DMS53 treated with DMSO at 0.1 percent for 48 hours (cell line): ENCODE data around the gene GHSR.
A peak's percentile ranks its signal among the peaks of the same experiment; 100 is the strongest.

Experiments
- DNase-seq: peaks from one replicate; lab custom pipeline; 2025; ENCODE audit not compliant: unreplicated experiment; lab: John Stamatoyannopoulos, UW

GHSR gene

DNA sequence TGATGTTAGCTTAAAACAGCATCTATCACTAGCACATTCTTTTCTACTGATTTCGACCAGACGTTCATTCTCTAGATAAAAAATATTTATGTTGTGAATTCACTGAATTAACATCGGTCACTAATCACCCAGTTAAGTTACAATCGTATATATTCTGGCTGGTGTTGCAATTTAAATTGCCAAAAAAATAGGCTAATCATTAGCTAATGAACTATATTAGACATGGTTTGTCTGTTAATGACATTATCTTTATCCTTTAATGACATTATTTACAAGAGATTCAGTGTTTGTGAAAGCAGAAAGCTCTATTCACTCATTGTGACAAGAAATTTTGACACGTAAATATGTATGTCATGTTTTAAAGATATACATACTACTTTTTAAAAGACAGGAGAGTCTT, 6.7 kb downstream of the GHSR start:
- no peak for DNase-seq

GRCh38 chr3:172438186-172438585, 10.1 kb downstream of the GHSR start:
- DNase-seq: no peak

DNA sequence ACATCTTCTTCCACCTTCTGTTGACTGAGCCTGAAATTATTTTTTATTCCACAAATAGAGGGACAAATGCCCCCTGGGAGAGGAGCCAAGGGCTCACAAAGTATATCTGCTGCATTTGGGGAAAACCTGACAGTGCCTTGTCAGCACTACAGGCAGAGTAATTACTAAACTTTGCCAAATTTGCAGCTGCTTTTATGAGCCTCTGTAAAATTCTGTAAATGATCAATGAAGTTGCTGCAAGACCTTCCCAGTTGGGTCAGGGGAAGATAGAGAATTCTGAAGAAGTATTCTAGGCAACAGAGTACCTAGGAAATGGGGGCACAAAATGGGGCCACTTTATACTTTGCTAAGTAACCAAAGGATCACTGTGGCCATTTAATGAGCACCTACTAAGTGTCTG, 10.5 kb downstream of the GHSR start:
- DNase-seq: no peak

DNA sequence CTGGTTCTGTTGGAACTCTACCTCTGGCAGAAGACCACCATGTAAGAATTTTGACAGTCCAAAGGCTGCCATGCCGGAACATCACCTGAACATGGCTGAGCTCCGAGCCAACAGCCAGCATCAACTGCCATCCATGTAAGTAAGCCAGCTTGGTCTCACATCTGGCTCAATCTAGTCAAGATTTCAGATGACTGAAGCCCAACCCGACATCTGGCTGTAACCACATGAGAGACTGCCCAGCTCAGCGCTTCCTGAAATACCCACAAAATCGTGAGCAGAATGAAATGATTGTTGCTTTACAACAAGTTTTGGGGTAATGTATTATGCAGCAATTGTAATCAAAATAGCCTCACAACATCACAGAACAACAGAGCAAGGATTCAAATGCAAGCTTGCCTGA, 32.9 kb downstream of the GHSR start:
- no peak for DNase-seq

DNA sequence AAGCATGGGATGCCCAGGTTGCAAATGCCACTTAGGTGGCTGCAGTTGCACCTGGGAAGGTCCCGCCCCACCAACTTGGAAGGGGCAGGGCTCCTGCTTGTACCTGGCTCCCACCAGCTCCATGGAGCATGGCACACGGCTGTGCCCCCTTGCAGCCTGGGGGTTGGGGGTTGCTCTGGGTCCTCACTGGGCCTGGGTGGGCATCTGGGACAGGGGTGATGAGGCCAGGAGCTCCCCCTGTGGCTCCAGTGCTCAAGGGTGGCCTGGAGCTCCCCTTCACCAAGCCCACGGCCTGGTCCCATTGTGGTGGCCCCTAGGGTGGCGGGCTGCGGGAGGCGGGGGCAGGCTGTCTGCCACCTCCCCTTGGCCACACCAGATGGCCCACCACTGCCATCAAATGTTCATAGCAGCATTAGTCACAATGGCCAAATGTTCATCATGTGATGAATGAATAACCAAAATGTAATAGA, 36.7 kb downstream of the GHSR start:
- no peak for DNase-seq

- DNase-seq: no peak
Measured at GRCh38 chr3:172410702-172411477, 37.4 kb downstream of the GHSR start.

DNA sequence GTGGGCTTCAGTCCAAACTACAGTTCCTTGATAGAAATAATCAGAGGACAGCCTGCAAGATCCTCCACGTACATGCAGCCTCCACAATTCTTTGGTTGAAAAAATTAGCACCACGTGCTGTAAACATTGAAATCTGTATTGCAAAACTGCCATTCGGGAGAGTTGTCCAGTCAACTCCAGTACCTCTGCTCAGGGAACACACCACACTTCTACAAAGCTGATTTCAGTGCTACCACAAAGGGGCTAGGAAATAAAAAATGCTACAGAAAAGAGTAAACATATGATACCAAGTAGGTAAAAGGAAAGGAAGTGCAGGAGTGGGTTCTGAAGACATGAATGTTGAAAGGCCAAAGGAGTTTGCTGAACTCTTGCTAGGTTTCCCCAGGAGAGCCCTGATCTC, 40.4 kb downstream of the GHSR start:
- no peak for DNase-seq

DNA sequence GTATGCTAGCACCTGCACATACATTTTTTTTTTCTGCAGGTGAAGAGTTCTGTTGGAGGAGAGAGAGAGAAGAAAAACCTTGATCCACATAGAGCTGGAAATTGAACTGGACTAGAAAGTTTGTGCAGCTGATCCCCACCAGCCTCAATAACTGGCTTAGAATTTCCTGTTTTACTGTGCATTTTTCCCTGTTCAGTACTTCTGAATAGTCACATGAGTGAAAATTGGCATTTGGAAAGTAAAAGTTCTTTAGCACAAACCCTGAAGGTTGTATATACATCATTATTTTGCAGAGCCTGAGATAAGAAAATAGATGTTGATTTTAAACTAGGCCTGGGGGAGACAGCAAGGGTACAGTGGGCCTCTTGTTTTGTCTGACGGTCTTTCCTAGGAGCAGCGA, 42.3 kb downstream of the GHSR start:
- DNase-seq: no peak

DNA sequence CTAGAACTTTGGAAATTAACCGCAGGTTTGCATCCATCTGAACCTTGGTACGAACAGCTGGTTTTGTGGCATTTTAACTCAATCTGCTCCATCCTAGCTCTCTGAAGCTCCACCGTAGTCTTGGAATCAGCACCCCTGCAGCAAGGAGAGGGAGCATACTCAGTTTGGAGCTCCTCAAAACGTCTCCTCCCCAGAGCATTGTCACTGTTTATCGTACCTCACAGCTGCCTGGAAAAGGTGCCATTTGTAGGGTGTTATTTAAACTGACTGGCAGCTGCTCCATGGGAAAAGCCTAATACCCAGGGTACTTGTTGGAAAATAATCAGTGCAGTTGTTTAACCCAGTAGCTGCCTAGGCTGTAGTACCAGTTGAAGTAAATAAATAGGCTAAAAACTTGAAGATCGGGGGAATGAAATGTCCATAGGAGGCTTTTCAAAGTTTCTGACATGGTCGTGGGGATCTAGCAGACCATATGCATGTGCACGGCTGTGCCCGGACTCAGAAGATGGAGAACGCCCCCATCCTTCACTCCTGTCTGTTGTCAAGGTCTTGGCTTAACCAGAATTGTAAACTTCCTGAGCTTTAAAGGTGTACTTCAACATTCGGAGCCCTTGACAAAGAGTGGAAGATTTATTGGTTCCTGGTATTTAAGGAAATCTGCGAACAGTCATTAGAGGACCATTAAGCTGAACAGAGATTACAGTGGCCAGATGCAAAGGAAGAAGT, 43.9 kb downstream of the GHSR start:
- no peak for DNase-seq

DNA sequence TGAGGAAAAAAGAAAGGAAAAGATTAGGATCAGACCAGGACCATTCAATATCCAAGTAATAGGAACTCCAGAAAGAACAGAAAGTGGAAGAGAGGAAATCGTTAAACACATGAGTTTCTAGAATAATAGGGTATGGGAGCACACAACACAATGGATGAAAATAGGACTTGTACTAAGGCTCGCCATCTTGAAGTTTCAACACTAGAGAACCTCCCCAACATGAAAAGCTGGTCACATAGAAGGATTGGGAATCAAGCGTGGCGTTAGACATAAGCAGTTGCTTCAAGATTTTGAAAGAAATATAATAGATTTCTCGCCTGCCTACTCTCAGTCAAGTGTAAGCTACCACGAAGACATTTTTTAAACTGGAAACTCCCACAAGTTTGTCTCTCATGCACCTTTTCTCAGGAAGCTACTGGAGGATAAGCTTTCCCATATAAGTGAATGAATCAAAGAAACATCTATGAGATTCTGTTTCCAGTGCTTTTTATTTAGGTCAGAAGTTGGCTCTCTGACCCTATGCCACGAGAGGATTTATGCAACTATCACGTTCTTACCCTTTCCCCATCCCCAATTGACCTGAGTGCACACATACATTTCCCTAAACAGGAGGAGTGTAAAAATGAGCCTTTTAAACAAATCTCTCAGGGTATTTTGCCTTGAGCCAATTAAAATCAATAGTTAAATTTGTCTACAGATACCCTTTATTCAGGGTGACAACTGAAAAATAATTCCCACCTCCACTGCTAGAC, 45.2 kb downstream of the GHSR start:
- DNase-seq: no peak

DNA sequence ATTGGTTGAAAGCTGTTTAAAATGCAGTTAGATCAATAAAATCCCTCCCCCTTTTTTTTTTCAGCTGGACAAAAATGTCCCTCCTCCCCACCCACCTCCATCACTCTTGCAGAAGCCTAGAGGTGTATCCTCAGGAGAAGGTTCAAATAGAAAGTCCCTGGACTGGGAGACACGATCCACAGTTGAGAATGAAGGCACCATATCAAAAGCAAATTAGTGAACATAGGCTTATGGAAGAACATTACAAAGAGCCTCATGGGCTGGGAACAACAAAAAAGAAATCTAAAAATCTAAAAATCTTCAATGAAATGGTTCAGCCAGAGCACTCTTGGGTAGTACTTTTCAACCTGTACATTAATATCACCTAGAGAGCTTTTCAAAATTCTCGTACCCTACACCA, 46.2 kb downstream of the GHSR start:
- DNase-seq: no peak

GRCh38 chr3:172398484-172398883, 49.8 kb downstream of the GHSR start:
- DNase-seq: no peak

DNA sequence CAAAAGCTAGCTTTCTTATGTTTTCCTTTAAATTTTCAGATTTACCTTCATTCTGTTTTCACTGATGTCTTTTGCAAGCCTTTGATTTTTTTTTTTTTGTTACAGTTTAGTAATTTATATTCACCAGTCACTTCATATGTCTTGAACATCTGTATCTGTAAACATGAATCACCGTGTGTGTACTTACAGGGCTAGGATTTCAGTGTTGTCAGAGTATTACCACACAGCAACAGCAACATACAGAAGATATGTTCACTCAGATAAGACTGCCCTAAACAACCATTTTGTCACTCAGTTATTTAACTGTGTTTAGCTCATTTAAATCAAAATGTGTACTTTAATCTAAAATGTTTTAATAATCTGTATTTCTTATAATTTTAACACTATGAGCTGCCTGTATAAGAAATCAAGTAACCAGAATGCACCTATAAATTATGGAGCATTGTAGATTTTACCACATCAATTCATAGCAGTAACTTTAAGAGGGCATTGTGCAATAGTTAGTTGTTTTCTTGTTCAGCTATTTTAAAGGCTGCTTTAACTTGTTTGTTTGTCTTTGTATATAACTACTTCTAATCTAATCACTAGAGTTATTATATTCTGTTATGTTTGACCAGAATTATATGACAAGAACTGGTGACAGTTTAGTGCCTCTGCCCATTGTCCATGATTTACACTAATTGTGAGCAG, 50.4 kb downstream of the GHSR start:
- peak; percentile 9 for DNase-seq

- no peak for DNase-seq
Measured at GRCh38 chr3:172396400-172396799, 51.9 kb downstream of the GHSR start.

DNA sequence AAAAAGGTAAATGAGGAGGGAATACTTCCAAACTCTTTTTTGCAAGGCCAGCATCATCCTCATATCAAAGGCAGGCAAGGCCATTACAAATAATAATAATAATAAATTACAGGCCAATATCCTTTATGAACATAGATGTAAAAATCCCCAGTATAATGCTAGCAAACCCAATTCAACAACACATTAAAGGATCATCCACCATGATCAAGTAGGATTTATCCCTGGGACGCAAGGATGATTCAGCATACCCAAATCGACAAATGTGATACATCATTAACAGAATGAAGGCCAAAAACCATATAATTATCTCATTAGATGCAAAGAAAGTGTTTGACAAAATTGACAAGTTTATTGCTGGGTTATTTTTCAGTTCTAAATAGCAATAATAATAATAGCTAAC, 53.6 kb downstream of the GHSR start:
- no peak for DNase-seq
